ENCODE data around the gene SYNE3. TPM values are rescaled to one million over a fixed set of nuclear protein-coding genes. Genes with fewer than 3 reads are reported as not detected.

Gene SYNE3
- total and polyA plus RNA-seq, 2 of the 8 experiments (the other 6 are each of a cell fraction or from before 2014, with no cell fraction given): under 0.01 TPM; not detected in 1

DNA sequence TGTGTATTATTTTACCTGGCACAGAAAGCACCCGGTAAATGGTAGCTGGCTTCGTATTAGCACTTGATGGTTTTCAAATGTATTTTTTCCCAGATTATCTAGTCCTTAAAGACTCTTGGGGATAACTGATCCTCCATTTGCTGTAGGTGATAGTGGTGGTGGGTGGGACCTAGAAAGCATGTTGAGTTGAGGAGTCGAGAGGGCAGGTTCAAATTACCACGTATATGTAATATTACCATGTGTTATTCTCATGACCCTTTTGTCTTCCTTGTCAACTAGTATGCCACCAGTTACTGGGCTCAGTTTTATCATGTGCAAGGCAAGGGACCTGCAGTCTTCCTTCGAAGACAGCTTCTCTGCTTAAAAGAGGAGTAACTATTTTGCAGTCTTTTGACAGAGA lies 20.2 kb upstream of the SYNE3 start (continued):
- TF ChIP-seq CHD7 (IDR thresholded peaks at IDR 0.05; ENCODE audit: insufficient replicate concordance, low read length) (no peak), CREB1 (IDR thresholded peaks at IDR 0.05) (no peak), SUZ12 (IDR thresholded peaks at IDR 0.05; ENCODE audit: low read length) (no peak), SIRT6 (IDR thresholded peaks at IDR 0.05; ENCODE audit: low read length) (no peak), SIN3A (conservative IDR thresholded peaks at IDR 0.05 in 1 of 2, IDR thresholded peaks at IDR 0.05 in 1 of 2; ENCODE audit: low read depth in 1 of 2, low read length in 2 of 2) (no peak), RAD21 (IDR thresholded peaks at IDR 0.05 in 1 of 2, conservative IDR thresholded peaks at IDR 0.05 in 1 of 2; ENCODE audit: low read depth in 2 of 2, low read length in 2 of 2) (no peak), GTF2F1 (IDR thresholded peaks at IDR 0.05; ENCODE audit: borderline replicate concordance, low read depth, low read length) (no peak), POU5F1 (IDR thresholded peaks at IDR 0.05; ENCODE audit: low read depth, low read length) (no peak), TBP (IDR thresholded peaks at IDR 0.05; ENCODE audit: low read depth, low read length) (no peak), HDAC2 (IDR thresholded peaks at IDR 0.05; ENCODE audit: borderline replicate concordance in 1 of 2, low read depth in 2 of 2, low read length in 2 of 2) (no peak), BCL11A (IDR thresholded peaks at IDR 0.05; ENCODE audit: low read depth in 2 of 2, low read length in 2 of 2) (no peak)

Measured in H1 (cell line).